Cardiac muscle cell (in vitro differentiated cells and primary cell): ENCODE results near the gene ELSPBP1. TPM values are rescaled to one million over a fixed set of nuclear protein-coding genes. Genes with fewer than 3 reads are reported as not detected.
A peak's percentile ranks its signal among the peaks of the same experiment; 100 is the strongest.
"Not testable (repeated sequence)": the region's sequence is repeated elsewhere in the genome, so short reads cannot be mapped to it uniquely, and the experiment has no call there.

Experiments used
- DNase-seq, 2 donors: peaks; one replicate each; pipeline versions ENCODE4 v3.0.0 to v3.0.0-alpha.2; 2010 to 2017; ENCODE audit warnings: low read depth in 1 of 2, low spot score in 1 of 2
- H3K27ac ChIP-seq: fragments of 200-600 bp; sonication (generic); 2 replicates; pipeline ENCODE4 v1.5.1; 2016
- H3K27me3 ChIP-seq: fragments of 200-600 bp; sonication (generic); 2 replicates; pipeline ENCODE4 v1.6.0; 2016; ENCODE audit warnings: control low read depth
- H3K36me3 ChIP-seq: fragments of 200-600 bp; sonication (generic); 2 replicates; pipeline ENCODE4 v1.5.1; 2016; ENCODE audit warnings: control low read depth
- H3K4me1 ChIP-seq: fragments of 200-600 bp; sonication (generic); 2 replicates; pipeline ENCODE4 v1.8.1; 2017; ENCODE audit warnings: low read depth, mild to moderate bottlenecking, mixed run types
- H3K4me3 ChIP-seq: fragments of 200-600 bp; sonication (generic); 2 replicates; pipeline ENCODE4 v1.5.1; 2016; ENCODE audit warnings: mild to moderate bottlenecking
- H3K9me3 ChIP-seq: fragments of 200-600 bp; sonication (generic); 2 replicates; pipeline ENCODE4 v1.5.1; 2017; ENCODE audit warnings: low read depth, mild to moderate bottlenecking, control low read depth
- CTCF ChIP-seq: IDR thresholded peaks from 2 replicates; pipeline ENCODE4 v1.5.1; 2012; ENCODE audit warnings: low read depth, mild to moderate bottlenecking, low read length
- polyA plus RNA-seq: library from polyadenylated mRNA; unstranded; fragments of >200 nt; fragmentation: Nextera tagmentation; extraction: Ambion mirVana; gene quantifications from 2 replicates; pipeline ENCODE4 v1.2.1, GENCODE V29; 2016
- total RNA-seq: library from RNA; depleted of rRNA; stranded (reverse); fragments of >200 nt; gene quantifications from 2 replicates; pipeline ENCODE4 v1.2.3, GENCODE V29; 2016

ELSPBP1 gene
- total and polyA plus RNA-seq, 2 experiments from 2014 or later: not detected

DNA sequence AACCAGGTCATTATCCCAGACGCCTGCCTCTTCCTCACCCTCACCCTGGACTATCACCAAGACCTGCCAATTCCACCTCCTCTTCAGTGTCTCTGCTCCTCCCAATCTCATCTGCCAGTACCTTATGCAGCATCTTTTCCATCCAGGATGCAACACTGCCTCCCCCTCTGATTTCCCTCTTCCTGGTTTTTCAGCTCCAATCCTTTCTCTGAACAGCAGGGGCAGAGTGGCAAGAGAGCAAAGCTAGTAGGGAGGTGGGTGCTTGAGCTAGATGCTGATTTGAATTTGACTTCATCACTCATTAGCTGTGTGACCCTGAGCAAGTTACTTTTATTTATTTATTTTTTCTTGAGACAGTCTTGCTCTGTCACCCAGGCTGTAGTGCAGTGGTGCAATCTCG, 75.0 kb downstream of the ELSPBP1 start:
- no peaks in the 10 kb centered on the region for H3K9me3 ChIP-seq
- no peak overlapping the region for H3K4me3 ChIP-seq
- no peak overlapping the region for H3K27ac ChIP-seq
- H3K27me3 ChIP-seq: no peaks in the 10 kb centered on the region
- peak; percentile 3 for TF ChIP-seq CTCF
- no peaks in the 10 kb centered on the region for H3K36me3 ChIP-seq
- H3K4me1 ChIP-seq: no peaks in the 10 kb centered on the region
- no peak for DNase-seq

DNA sequence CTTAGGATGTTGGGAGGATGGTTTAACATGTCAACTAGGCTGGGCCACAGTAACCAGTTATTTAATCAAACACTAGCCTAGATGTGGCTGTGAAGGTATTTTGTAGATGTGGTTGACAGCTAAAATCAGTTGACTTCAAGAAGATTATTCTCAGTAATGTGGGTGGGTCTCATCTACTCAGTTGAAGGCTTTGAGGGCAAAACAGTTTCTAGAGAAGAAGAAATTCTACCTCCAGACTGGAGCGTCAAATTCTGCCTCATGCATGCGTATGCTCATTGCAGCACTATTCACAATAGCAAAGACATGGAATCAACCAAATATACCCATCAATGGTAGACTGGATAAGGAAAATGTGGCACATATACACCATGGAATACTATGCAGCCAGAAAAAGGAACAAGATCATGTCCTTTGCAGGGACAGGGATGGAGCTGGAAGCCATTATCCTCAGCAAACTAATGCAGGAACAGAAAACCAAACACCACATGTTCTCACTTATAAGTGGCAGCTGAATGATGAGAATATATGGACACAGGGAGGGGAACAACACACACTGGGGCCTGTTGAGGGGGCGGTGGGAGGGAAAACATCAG, 75.8 kb downstream of the ELSPBP1 start:
- H3K4me3 ChIP-seq, H3K9me3 ChIP-seq, DNase-seq, H3K27me3 ChIP-seq, H3K36me3 ChIP-seq, H3K27ac ChIP-seq, H3K4me1 ChIP-seq: not testable (repeated sequence)

Other genes with a start within 250 kb of the ELSPBP1 start
- 149 and 278 TPM in 2 replicates for gene NOP53, start 249.1 kb upstream of the ELSPBP1 start, total RNA-seq
- 81.8 and 112 TPM in 2 replicates for gene NOP53, start 249.1 kb upstream of the ELSPBP1 start, polyA plus RNA-seq
- gene SELENOW, start 215.9 kb upstream of the ELSPBP1 start, total RNA-seq: 1,194 and 1,690 TPM in 2 replicates
- gene SELENOW, start 215.9 kb upstream of the ELSPBP1 start, polyA plus RNA-seq: 1,855 and 2,152 TPM in 2 replicates
- gene TPRX1, start 190.1 kb upstream of the ELSPBP1 start, total RNA-seq: not detected in 2 replicates
- not detected in 2 replicates for gene TPRX1, start 190.1 kb upstream of the ELSPBP1 start, polyA plus RNA-seq
- 0.11 and 0.15 TPM in 2 replicates for gene CRX, start 172.7 kb upstream of the ELSPBP1 start, total RNA-seq
- gene CRX, start 172.7 kb upstream of the ELSPBP1 start, polyA plus RNA-seq: 0.04 and 0.06 TPM in 2 replicates
- gene TPRX2, start 135.4 kb upstream of the ELSPBP1 start, total RNA-seq: not detected in 2 replicates
- gene TPRX2, start 135.4 kb upstream of the ELSPBP1 start, polyA plus RNA-seq: not detected in 2 replicates
- not detected in 2 replicates for gene SULT2A1, start 108.3 kb upstream of the ELSPBP1 start, total RNA-seq
- gene SULT2A1, start 108.3 kb upstream of the ELSPBP1 start, polyA plus RNA-seq: 0.09 and 0.34 TPM in 2 replicates
- not detected in 2 replicates for gene BSPH1, start 2.5 kb upstream of the ELSPBP1 start, total RNA-seq
- not detected in 2 replicates for gene BSPH1, start 2.5 kb upstream of the ELSPBP1 start, polyA plus RNA-seq
- not detected in 2 replicates for gene CABP5, start 49.4 kb downstream of the ELSPBP1 start, total RNA-seq
- gene CABP5, start 49.4 kb downstream of the ELSPBP1 start, polyA plus RNA-seq: not detected in 2 replicates
- gene PLA2G4C, start 116.2 kb downstream of the ELSPBP1 start, total RNA-seq: 1.5 and 4.5 TPM in 2 replicates
- 4.3 and 5.5 TPM in 2 replicates for gene PLA2G4C, start 116.2 kb downstream of the ELSPBP1 start, polyA plus RNA-seq
- 42.0 and 52.5 TPM in 2 replicates for gene LIG1, start 175.7 kb downstream of the ELSPBP1 start, total RNA-seq
- gene LIG1, start 175.7 kb downstream of the ELSPBP1 start, polyA plus RNA-seq: 53.3 and 57.2 TPM in 2 replicates
- 7.0 and 7.8 TPM in 2 replicates for gene ZSWIM9, start 176.0 kb downstream of the ELSPBP1 start, total RNA-seq
- 1.5 and 2.0 TPM in 2 replicates for gene ZSWIM9, start 176.0 kb downstream of the ELSPBP1 start, polyA plus RNA-seq